ENCODE data around the gene C6orf132.

The C6orf132 gene

GRCh38 chr6:42190554-42191183, 48.2 kb upstream of the C6orf132 start (continued):
- TF ChIP-seq, protein P1, sequence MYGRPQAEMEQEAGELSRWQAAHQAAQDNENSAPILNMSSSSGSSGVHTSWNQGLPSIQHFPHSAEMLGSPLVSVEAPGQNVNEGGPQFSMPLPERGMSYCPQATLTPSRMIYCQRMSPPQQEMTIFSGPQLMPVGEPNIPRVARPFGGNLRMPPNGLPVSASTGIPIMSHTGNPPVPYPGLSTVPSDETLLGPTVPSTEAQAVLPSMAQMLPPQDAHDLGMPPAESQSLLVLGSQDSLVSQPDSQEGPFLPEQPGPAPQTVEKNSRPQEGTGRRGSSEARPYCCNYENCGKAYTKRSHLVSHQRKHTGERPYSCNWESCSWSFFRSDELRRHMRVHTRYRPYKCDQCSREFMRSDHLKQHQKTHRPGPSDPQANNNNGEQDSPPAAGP (tag by site-specific recombination; IDR thresholded peaks at IDR 0.05), result no peak
- TF ChIP-seq ZNF157 (tag by site-specific recombination; IDR thresholded peaks at IDR 0.05), result no peak
- no peak for TF ChIP-seq ZXDB (tag by site-specific recombination; IDR thresholded peaks at IDR 0.05)
- TF ChIP-seq KLF9 (tag by site-specific recombination; IDR thresholded peaks at IDR 0.05; ENCODE audit: low read depth), result 0 out of 2 replicates have a peak, but pooled peaks have one; percentile 26
- peak; percentile 25; the same call in 1 of the 2 replicates for TF ChIP-seq HIC1 (tag by site-specific recombination; IDR thresholded peaks at IDR 0.05)
- peak; percentile 68 for TF ChIP-seq ZIC2 (tag by site-specific recombination; IDR thresholded peaks at IDR 0.05)
- TF ChIP-seq FEZF1 (tag by site-specific recombination; IDR thresholded peaks at IDR 0.05), result no peak
- TF ChIP-seq ZNF629 (tag by site-specific recombination; IDR thresholded peaks at IDR 0.05), result no peak
- TF ChIP-seq ZNF660 (tag by site-specific recombination; IDR thresholded peaks at IDR 0.05), result no peak
- no peak for TF ChIP-seq ZNF654 (tag by site-specific recombination; IDR thresholded peaks at IDR 0.05; ENCODE audit: low read depth)
- TF ChIP-seq ZNF324 (tag by site-specific recombination; IDR thresholded peaks at IDR 0.05), result no peak
- 0 out of 2 replicates have a peak, but pooled peaks have one; percentile 11 for TF ChIP-seq ZNF600 (tag by site-specific recombination; IDR thresholded peaks at IDR 0.05)
- TF ChIP-seq ZNF335 (tag by site-specific recombination; conservative IDR thresholded peaks at IDR 0.05), result no peak
- peak; percentile 73 for TF ChIP-seq KLF10 (tag by site-specific recombination; IDR thresholded peaks at IDR 0.05)
- no peak for TF ChIP-seq ZNF692 (tag by site-specific recombination; IDR thresholded peaks at IDR 0.05)
- TF ChIP-seq ZNF548 (tag by site-specific recombination; IDR thresholded peaks at IDR 0.05), result no peak
- no peak for TF ChIP-seq ZNF114 (tag by site-specific recombination; IDR thresholded peaks at IDR 0.05)
- TF ChIP-seq, protein P2, sequence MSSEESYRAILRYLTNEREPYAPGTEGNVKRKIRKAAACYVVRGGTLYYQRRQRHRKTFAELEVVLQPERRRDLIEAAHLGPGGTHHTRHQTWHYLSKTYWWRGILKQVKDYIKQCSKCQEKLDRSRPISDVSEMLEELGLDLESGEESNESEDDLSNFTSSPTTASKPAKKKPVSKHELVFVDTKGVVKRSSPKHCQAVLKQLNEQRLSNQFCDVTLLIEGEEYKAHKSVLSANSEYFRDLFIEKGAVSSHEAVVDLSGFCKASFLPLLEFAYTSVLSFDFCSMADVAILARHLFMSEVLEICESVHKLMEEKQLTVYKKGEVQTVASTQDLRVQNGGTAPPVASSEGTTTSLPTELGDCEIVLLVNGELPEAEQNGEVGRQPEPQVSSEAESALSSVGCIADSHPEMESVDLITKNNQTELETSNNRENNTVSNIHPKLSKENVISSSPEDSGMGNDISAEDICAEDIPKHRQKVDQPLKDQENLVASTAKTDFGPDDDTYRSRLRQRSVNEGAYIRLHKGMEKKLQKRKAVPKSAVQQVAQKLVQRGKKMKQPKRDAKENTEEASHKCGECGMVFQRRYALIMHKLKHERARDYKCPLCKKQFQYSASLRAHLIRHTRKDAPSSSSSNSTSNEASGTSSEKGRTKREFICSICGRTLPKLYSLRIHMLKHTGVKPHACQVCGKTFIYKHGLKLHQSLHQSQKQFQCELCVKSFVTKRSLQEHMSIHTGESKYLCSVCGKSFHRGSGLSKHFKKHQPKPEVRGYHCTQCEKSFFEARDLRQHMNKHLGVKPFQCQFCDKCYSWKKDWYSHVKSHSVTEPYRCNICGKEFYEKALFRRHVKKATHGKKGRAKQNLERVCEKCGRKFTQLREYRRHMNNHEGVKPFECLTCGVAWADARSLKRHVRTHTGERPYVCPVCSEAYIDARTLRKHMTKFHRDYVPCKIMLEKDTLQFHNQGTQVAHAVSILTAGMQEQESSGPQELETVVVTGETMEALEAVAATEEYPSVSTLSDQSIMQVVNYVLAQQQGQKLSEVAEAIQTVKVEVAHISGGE (tag by site-specific recombination; conservative IDR thresholded peaks at IDR 0.05; ENCODE audit: low read depth), result no peak
- TF ChIP-seq ZNF677 (tag by site-specific recombination; IDR thresholded peaks at IDR 0.05), result no peak
- TF ChIP-seq EGR2 (tag by site-specific recombination; IDR thresholded peaks at IDR 0.05; ENCODE audit: low read depth), result no peak
- no peak for TF ChIP-seq PATZ1 (tag by site-specific recombination; IDR thresholded peaks at IDR 0.05)
- no peak for TF ChIP-seq ZNF423 (tag by site-specific recombination; IDR thresholded peaks at IDR 0.05)
- TF ChIP-seq ZNF792 (tag by site-specific recombination; IDR thresholded peaks at IDR 0.05), result no peak
- TF ChIP-seq, protein P3, sequence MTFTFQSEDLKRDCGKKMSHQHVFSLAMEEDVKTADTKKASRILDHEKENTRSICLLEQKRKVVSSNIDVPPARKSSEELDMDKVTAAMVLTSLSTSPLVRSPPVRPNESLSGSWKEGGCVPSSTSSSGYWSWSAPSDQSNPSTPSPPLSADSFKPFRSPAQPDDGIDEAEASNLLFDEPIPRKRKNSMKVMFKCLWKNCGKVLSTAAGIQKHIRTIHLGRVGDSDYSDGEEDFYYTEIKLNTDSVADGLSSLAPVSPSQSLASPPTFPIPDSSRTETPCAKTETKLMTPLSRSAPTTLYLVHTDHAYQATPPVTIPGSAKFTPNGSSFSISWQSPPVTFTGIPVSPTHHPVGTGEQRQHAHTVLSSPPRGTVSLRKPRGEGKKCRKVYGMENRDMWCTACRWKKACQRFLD (tag by site-specific recombination; IDR thresholded peaks at IDR 0.05), result no peak
- no peak for TF ChIP-seq ZBTB17 (tag by site-specific recombination; IDR thresholded peaks at IDR 0.05)
- TF ChIP-seq ZNF610 (tag by site-specific recombination; IDR thresholded peaks at IDR 0.05; ENCODE audit: borderline replicate concordance), result no peak
- no peak for TF ChIP-seq ZNF843 (tag by site-specific recombination; IDR thresholded peaks at IDR 0.05)
- no peak for TF ChIP-seq ZSCAN5A (tag by site-specific recombination; IDR thresholded peaks at IDR 0.05)
